Measurements from ENCODE around the gene BBC3. TPM values are rescaled to one million over a fixed set of nuclear protein-coding genes. Genes with fewer than 3 reads are reported as not detected.
"Not testable (repeated sequence)": the region's sequence is repeated elsewhere in the genome, so short reads cannot be mapped to it uniquely, and the experiment has no call there.

The BBC3 gene
- total RNA-seq (2014; rRNA removed; shearing (Covaris generic)) = 11.9 and 14.6 TPM in 2 replicates
- polyA plus RNA-seq (2016; fragmentation: Nextera tagmentation; extraction: Ambion mirVana) = 6.2 and 6.3 TPM in 2 replicates

DNA sequence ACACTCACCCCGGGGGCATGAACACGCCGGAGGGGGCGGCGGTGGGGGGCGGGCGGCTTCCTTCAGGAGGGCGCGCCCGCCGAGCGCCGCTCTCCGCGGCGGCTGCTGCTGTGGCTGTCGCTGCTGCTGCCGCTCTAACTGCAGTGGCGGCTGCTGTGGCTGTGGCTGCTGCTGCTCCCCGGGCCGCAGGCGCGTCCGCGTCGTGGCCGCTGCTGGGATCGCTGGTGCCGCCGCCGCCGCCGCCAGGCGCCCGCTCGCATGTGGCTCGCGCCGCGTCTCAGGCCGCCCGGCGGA is at the start of gene BBC3:
BBC3 (minus strand) TSS at position 279 of the 294 bp plus-strand sequence. CDS start 2,768 bp downstream, outside the sequence.
- H3K9ac ChIP-seq = peak within 1 kb of the TSS; percentile 85
- H3K9me3 ChIP-seq (ENCODE audit: low read depth) = no peaks in the 10 kb centered on the region
- peaks cover 28% of the 10 kb centered on the region for H3F3A ChIP-seq (ENCODE audit: insufficient read depth)
- H3K36me3 ChIP-seq (ENCODE audit: low read depth) = no peaks in the 10 kb centered on the region
- peak within 1 kb of the TSS; percentile 92 for H3K27ac ChIP-seq
- in situ Hi-C loops (cut with MboI) = no loop called here
- TF ChIP-seq EZH2phosphoT487 (IDR thresholded peaks at IDR 0.05; ENCODE audit: insufficient read depth, low read depth) (no peak), EZH2 (IDR thresholded peaks at IDR 0.05; ENCODE audit: insufficient read depth, poor library complexity, severe bottlenecking) (no peak)
- H3K4me1 ChIP-seq (ENCODE audit: insufficient read depth) = 0 out of 2 replicates have a peak, but pooled peaks cover 15% of the 10 kb centered on the region
- H2AFZ ChIP-seq = peak within 1 kb of the TSS; percentile 71
- no peaks in the 10 kb centered on the region for H4K20me1 ChIP-seq (ENCODE audit: insufficient read depth)
- no peaks in the 10 kb centered on the region for H3K9me2 ChIP-seq (ENCODE audit: insufficient read depth)
- peaks cover 32% of the 10 kb centered on the region for H3K79me2 ChIP-seq (ENCODE audit: insufficient read depth)
- H3K4me2 ChIP-seq (ENCODE audit: unreplicated experiment) = peak within 1 kb of the TSS; percentile 87
- no peak for DNase-seq
- H3K27me3 ChIP-seq (replicated peaks; ENCODE audit: insufficient read depth) = no peaks in the 10 kb centered on the region
- WGBS, 2 experiments (ENCODE audit: low coverage in 1 of 2, low lambda C conversion rate in 2 of 2, missing lambda C conversion rate in 2 of 2) = 0% methylated on average over 1 to 14 of the region's 43 CpGs
- peak within 1 kb of the TSS; percentile 83 for H3K4me3 ChIP-seq

- Histone ChIP-seq H3K9ac (no peak overlapping the region), H3K36me3 (ENCODE audit: low read depth) (no peaks in the 10 kb centered on the region), H3K27me3 (replicated peaks; ENCODE audit: insufficient read depth) (no peaks in the 10 kb centered on the region), H3K4me1 (ENCODE audit: insufficient read depth) (peaks cover 11% of the 10 kb centered on the region), H3K79me2 (ENCODE audit: insufficient read depth) (no peaks in the 10 kb centered on the region; the same call in 1 of the 2 replicates), H3K4me3 (no peak overlapping the region), H3K27ac (no peak overlapping the region), H2AFZ (no peak overlapping the region), H3F3A (ENCODE audit: insufficient read depth) (peaks cover 21% of the 10 kb centered on the region), H3K9me2 (ENCODE audit: insufficient read depth) (no peaks in the 10 kb centered on the region), H3K4me2 (ENCODE audit: unreplicated experiment) (no peak overlapping the region), H3K9me3 (ENCODE audit: low read depth) (no peaks in the 10 kb centered on the region), H4K20me1 (ENCODE audit: insufficient read depth) (no peaks in the 10 kb centered on the region)
- no peak for TF ChIP-seq EZH2phosphoT487 (IDR thresholded peaks at IDR 0.05; ENCODE audit: insufficient read depth, low read depth)
- no peak for TF ChIP-seq EZH2 (IDR thresholded peaks at IDR 0.05; ENCODE audit: insufficient read depth, poor library complexity, severe bottlenecking)
- peak; percentile 45 for DNase-seq
- in situ Hi-C loops (cut with MboI) = no loop called here
- WGBS, 2 experiments (ENCODE audit: low coverage in 1 of 2, low lambda C conversion rate in 2 of 2, missing lambda C conversion rate in 2 of 2) = 73 to 78% methylated on average over 13 of the region's 13 CpGs
These were observed 49.3 kb upstream of the BBC3 start for GRCh38 chr19:47280183-47280797.

GRCh38 chr19:47276513-47276912 is 45.5 kb upstream of the BBC3 start:
- H3K27me3 ChIP-seq (replicated peaks; ENCODE audit: insufficient read depth); H3K36me3 ChIP-seq (ENCODE audit: low read depth); H4K20me1 ChIP-seq (ENCODE audit: insufficient read depth); H3K79me2 ChIP-seq (ENCODE audit: insufficient read depth); in situ Hi-C loops (cut with MboI); H3K4me3 ChIP-seq; H3K9me2 ChIP-seq (ENCODE audit: insufficient read depth); H2AFZ ChIP-seq; H3K9me3 ChIP-seq (ENCODE audit: low read depth); DNase-seq: not testable (repeated sequence)
- Histone ChIP-seq H3K9ac (peak overlapping the region; percentile 78), H3K4me1 (ENCODE audit: insufficient read depth) (peaks cover 27% of the 10 kb centered on the region), H3F3A (ENCODE audit: insufficient read depth) (peaks cover 27% of the 10 kb centered on the region), H3K27ac (peak overlapping the region; percentile 92), H3K4me2 (ENCODE audit: unreplicated experiment) (peak overlapping the region; percentile 80)
- 97 to 98% methylated on average over 3 of the region's 3 CpGs for WGBS, 2 experiments (ENCODE audit: low coverage in 1 of 2, low lambda C conversion rate in 2 of 2, missing lambda C conversion rate in 2 of 2)

- Histone ChIP-seq H3K9me3 (ENCODE audit: low read depth) (no peaks in the 10 kb centered on the region), H3K9ac (peak overlapping the region; percentile 78), H3K9me2 (ENCODE audit: insufficient read depth) (no peaks in the 10 kb centered on the region), H2AFZ (no peak overlapping the region), H3K4me1 (ENCODE audit: insufficient read depth) (peaks cover 27% of the 10 kb centered on the region), H4K20me1 (ENCODE audit: insufficient read depth) (no peaks in the 10 kb centered on the region), H3K4me3 (peak overlapping the region; percentile 64; the same call in 1 of the 2 replicates), H3K79me2 (ENCODE audit: insufficient read depth) (no peaks in the 10 kb centered on the region; the same call in 1 of the 2 replicates), H3K27ac (peak overlapping the region; percentile 92), H3K27me3 (replicated peaks; ENCODE audit: insufficient read depth) (no peaks in the 10 kb centered on the region), H3K4me2 (ENCODE audit: unreplicated experiment) (peak overlapping the region; percentile 80), H3F3A (ENCODE audit: insufficient read depth) (peaks cover 30% of the 10 kb centered on the region), H3K36me3 (ENCODE audit: low read depth) (no peaks in the 10 kb centered on the region)
- in situ Hi-C loops (cut with MboI) = no loop called here
- DNase-seq = peak; percentile 91
- no peak for TF ChIP-seq EZH2phosphoT487 (IDR thresholded peaks at IDR 0.05; ENCODE audit: insufficient read depth, low read depth)
- TF ChIP-seq EZH2 (IDR thresholded peaks at IDR 0.05; ENCODE audit: insufficient read depth, poor library complexity, severe bottlenecking) = no peak
- 26 to 29% methylated on average over 13 of the region's 13 CpGs for WGBS, 2 experiments (ENCODE audit: low coverage in 1 of 2, low lambda C conversion rate in 2 of 2, missing lambda C conversion rate in 2 of 2)
These were observed 44.9 kb upstream of the BBC3 start for GRCh38 chr19:47275791-47276461.

Measured in GM23248 (cell line).